Spinal cord (tissue), 10 donors: Measurements from ENCODE around the gene PAK1IP1. TPM values are rescaled to one million over a fixed set of nuclear protein-coding genes. Genes with fewer than 3 reads are reported as not detected.
"Not testable (repeated sequence)": the region's sequence is repeated elsewhere in the genome, so short reads cannot be mapped to it uniquely, and the experiment has no call there.

Source experiments
- DNase-seq, 6 donors: peaks; one replicate each; pipeline versions ENCODE4 v3.0.0 to v3.0.0-alpha.2; 2013 to 2015; ENCODE audit warnings: low spot score in 6 of 6, low read depth in 4 of 6
- H3K27ac ChIP-seq: one replicate; pipeline ENCODE4 v1.5.1; 2013; ENCODE audit warnings: low read depth, low read length, control low read depth
- H3K27me3 ChIP-seq: one replicate; pipeline ENCODE4 v1.6.1; 2013; ENCODE audit warnings: low read length; ENCODE audit not compliant: control insufficient read depth, insufficient read depth
- H3K36me3 ChIP-seq: one replicate; pipeline ENCODE4 v1.6.1; 2013; ENCODE audit warnings: low read length; ENCODE audit not compliant: control insufficient read depth, insufficient read depth
- H3K4me1 ChIP-seq: one replicate; pipeline ENCODE4 v1.6.1; 2013; ENCODE audit warnings: low read length; ENCODE audit not compliant: control insufficient read depth, insufficient read depth
- H3K4me3 ChIP-seq: one replicate; pipeline ENCODE4 v1.5.1; 2013; ENCODE audit warnings: low read depth, low read length, control low read depth
- H3K9me3 ChIP-seq: one replicate; pipeline ENCODE4 v1.6.1; 2013; ENCODE audit warnings: low read length; ENCODE audit not compliant: control insufficient read depth, insufficient read depth
- WGBS: methylation state at CpG from one replicate; pipeline ENCODE4 v1.1.5; 2013; ENCODE audit warnings: missing lambda C conversion rate; ENCODE audit not compliant: insufficient coverage; 5-methylcytosine and 5-hydroxymethylcytosine counted together
- polyA plus RNA-seq, 2 donors: library from polyadenylated mRNA; unstranded; fragments of 120-200 nt; gene quantifications; one replicate each; pipeline ENCODE4 v1.2.1, GENCODE V29; 2013; ENCODE audit not compliant: insufficient read length in 2 of 2
- total RNA-seq, 2 donors: library from RNA; depleted of rRNA in 1 of 2; stranded (reverse); fragments of 120-200 nt in 1 of 2; fragments of >200 nt in 1 of 2; gene quantifications; one replicate each; pipeline versions ENCODE4 v1.2.3 to v1.2.4, GENCODE V29; 2013 to 2014
- donor health status: healthy.

The PAK1IP1 gene
- total and polyA plus RNA-seq, 4 donors: 19.9 to 23.4 (median 20.8) TPM

- Histone ChIP-seq H3K4me3 (peak overlapping the region; percentile 49), H3K4me1 (peaks cover 26% of the 10 kb centered on the region)
- not testable (repeated sequence) for H3K36me3 ChIP-seq, H3K27ac ChIP-seq, H3K9me3 ChIP-seq, H3K27me3 ChIP-seq, DNase-seq
- WGBS: 97% methylated on average over 10 of the region's 17 CpGs
Measured at GRCh38 chr6:10720960-10721849, 26.4 kb downstream of the PAK1IP1 start.

DNA sequence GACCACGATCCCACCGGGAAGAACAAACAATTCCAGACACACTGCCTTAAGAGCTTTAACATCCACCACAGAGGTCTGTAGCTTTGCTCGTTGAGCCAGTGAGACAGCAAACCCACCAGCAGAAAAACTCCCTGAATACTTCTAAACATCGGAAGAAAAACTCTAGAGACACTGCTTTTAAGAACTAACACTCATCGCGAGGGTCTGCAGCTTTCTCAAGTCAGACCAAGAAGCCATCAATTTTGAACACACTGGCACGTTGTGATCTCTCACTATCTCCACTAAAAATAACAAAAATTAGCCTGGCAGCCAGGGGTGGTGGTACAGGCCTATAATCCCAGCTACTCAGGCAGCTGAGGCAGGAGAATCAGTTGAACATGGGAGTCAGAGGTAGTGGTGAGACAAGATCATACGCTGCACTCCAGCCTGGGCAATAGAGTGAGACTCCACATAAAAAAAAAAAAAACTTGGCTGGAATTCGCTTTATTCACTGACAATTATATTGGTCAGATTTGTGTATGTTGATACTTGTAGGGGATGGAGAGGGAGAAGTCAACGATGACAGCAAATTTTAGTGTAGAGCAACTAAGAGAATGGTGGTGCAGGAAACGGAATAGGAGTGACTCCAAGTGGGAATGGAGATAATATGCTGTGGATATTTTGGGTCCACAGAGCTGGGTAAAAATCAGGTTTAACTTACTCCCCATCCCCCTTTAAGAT lies 27.2 kb downstream of the PAK1IP1 start:
- 85% methylated on average over 7 of the region's 11 CpGs for WGBS
- H3K4me3 ChIP-seq: peak overlapping the region; percentile 73
- DNase-seq: no peak
- H3K4me1 ChIP-seq: peaks cover 26% of the 10 kb centered on the region
- H3K9me3 ChIP-seq: no peaks in the 10 kb centered on the region
- H3K36me3 ChIP-seq: peaks cover 10% of the 10 kb centered on the region
- peak overlapping the region; percentile 93 for H3K27ac ChIP-seq
- H3K27me3 ChIP-seq: no peaks in the 10 kb centered on the region

DNA sequence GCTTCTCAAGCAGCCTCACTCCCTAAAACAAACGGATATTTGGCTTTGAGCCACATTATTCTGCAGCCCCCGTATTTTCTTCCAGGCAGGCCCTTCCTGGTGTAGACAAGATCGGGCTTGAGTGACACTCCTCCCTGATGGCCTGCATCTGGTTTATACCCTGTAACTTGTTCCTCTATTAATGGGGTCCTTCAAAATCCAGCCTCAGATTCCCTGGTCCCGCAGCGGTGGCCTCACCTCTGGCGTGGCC lies 27.7 kb downstream of the PAK1IP1 start:
- Histone ChIP-seq H3K9me3 (no peaks in the 10 kb centered on the region), H3K36me3 (peaks cover 10% of the 10 kb centered on the region), H3K27ac (peak overlapping the region; percentile 93), H3K4me3 (peak overlapping the region; percentile 73), H3K27me3 (no peaks in the 10 kb centered on the region), H3K4me1 (peaks cover 26% of the 10 kb centered on the region)
- DNase-seq: no peak
- WGBS: 3% methylated on average over 6 of the region's 6 CpGs

DNA sequence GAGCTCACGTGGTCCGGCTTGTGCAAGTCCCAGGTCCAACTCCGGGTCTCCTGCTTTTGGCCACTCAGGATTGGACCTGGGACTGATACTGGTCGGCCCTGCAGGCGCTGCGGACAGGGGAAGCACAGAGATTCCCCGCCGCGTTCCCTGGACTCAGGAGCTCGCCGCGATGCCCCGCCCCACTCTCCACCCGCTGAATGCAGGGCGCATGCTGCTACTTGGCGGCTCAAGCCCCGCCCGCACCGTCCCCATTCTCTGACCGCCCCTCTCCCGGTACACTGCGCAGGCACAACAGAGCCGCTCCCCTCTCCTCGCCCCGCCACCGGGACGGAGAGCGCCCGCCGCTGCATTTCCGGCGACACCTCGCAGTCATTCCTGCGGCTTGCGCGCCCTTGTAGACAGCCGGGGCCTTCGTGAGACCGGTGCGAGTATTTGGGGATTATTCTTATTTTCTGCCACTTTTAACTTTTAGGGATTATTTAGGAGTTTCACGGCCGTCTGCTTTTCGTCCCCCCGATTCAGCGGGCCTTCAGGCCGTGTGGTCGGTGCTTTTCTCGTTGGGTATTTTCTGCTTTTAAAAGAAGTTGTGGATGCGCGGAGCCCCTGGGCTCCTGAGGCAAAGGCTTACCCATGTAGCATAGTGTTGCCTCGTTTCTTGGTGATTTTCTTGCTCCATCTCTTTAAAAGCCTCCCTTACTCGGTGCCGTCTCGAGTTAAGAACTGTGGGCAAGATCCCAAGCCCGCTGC lies 28.2 kb downstream of the PAK1IP1 start, which contains the start of gene TMEM14C:
TSS of gene TMEM14C (plus strand) at position 251 of the 747 bp plus-strand sequence. CDS start 1,544 bp downstream, outside the sequence.
- 0% methylated on average over 39 of the region's 55 CpGs for WGBS
- H3K27me3 ChIP-seq: no peaks in the 10 kb centered on the region

DNA sequence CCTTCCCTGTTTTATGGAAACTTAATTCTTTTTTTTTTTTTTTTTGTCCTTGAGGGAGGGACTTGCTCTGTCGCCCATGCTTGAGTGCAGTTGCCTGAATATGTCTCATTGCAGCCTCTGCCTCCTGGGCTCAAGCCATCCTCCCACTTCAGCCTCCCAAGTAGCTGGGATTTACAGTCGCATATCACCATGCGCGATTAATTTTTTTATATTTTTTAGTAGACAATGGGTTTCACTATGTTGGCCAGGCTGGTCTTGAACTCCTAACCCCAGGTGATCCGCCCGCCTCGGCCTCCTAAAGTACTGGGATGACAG lies 28.8 kb downstream of the PAK1IP1 start:
- peaks cover 10% of the 10 kb centered on the region for H3K36me3 ChIP-seq
- H3K27ac ChIP-seq: peak overlapping the region; percentile 93
- DNase-seq: no peak
- no CpG with 5 or more reads among the region's 7 CpGs for WGBS
- H3K4me3 ChIP-seq: peak overlapping the region; percentile 73
- no peaks in the 10 kb centered on the region for H3K9me3 ChIP-seq
- no peaks in the 10 kb centered on the region for H3K27me3 ChIP-seq
- peaks cover 26% of the 10 kb centered on the region for H3K4me1 ChIP-seq

More for the DNA sequence above, 28.2 kb downstream of the PAK1IP1 start, which contains the start of gene TMEM14C:
- H3K36me3 ChIP-seq: peaks cover 10% of the 10 kb centered on the region
- peak within 1 kb of the TSS; percentile 93 for H3K27ac ChIP-seq
- H3K4me1 ChIP-seq: peaks cover 26% of the 10 kb centered on the region
- peak; percentile 88 to 99 (median 90) for DNase-seq
- peak within 1 kb of the TSS; percentile 73 for H3K4me3 ChIP-seq
- no peaks in the 10 kb centered on the region for H3K9me3 ChIP-seq

DNA sequence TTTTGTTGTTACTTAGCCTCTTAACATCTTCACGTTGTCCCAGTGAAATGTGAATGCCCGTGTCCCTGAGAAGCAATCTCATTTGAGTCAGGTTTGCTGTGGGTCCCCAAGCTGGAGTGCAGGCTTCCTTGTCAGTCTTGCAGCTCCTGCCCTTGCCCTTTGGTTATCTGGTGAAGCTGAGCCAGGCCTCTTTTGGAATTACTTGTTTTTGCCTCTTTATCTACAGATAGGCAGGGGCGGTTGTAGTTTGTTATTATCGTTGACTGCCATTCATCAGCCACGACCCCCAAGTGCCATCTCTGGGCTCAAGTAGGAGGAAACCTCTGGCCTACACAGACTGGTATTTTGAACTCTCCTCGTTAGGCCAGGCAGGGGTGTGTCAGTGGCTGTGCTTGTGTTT lies 30.3 kb downstream of the PAK1IP1 start:
- no peaks in the 10 kb centered on the region for H3K9me3 ChIP-seq
- no peaks in the 10 kb centered on the region for H3K27me3 ChIP-seq
- peaks cover 22% of the 10 kb centered on the region for H3K4me1 ChIP-seq
- no peak overlapping the region for H3K27ac ChIP-seq
- H3K4me3 ChIP-seq: no peak overlapping the region
- peaks cover 20% of the 10 kb centered on the region for H3K36me3 ChIP-seq
- DNase-seq: no peak
- 84% methylated on average over 5 of the region's 6 CpGs for WGBS

DNA sequence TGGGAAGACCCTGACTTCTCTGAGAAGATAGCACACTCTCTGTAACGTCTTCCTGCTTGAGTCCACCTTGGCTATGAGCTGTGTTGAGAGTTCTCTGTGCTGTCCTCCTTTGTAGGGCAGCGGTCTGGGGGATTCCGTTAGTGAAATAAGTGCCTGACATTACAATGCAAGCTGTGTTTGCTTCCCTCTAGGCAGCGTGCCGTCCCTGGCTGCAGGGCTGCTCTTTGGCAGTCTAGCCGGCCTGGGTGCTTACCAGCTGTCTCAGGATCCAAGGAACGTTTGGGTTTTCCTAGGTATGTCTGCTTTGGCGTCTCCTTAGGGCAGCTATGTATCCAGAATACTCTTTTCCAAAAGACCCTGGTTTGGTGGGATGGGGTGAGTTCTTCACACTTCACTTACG lies 30.9 kb downstream of the PAK1IP1 start:
- no peak overlapping the region for H3K4me3 ChIP-seq
- peak in 1 of 6 donors; percentile 42 for DNase-seq

DNA sequence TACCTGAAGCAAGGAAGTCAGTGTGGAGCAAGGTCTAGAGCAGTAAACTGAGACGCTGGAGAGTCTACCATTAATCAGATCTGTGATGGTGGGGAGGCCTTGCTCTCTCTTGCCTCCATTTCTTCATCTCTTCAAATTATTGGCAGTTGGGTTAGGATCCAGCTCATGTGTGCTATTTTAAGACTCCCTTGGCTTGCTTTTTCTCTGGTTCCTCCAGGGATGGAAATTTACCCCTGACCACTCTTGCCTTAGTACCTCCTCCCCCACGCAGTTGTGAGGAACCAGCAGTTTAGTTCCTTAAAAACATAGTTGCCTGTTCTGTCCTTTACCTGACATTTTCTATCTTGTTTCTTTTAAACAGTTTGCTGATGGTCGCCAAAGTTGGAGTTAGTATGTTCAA lies 35.5 kb downstream of the PAK1IP1 start:
- Histone ChIP-seq H3K9me3 (no peaks in the 10 kb centered on the region), H3K36me3 (peaks cover 26% of the 10 kb centered on the region), H3K4me3 (no peak overlapping the region), H3K27me3 (no peaks in the 10 kb centered on the region), H3K27ac (no peak overlapping the region), H3K4me1 (peaks cover 1% of the 10 kb centered on the region)
- DNase-seq: no peak
- 100% methylated on average over 1 of the region's 3 CpGs for WGBS

More for the DNA sequence above, 30.9 kb downstream of the PAK1IP1 start:
- H3K9me3 ChIP-seq: no peaks in the 10 kb centered on the region
- H3K4me1 ChIP-seq: peaks cover 18% of the 10 kb centered on the region
- no peak overlapping the region for H3K27ac ChIP-seq
- 63% methylated on average over 7 of the region's 9 CpGs for WGBS
- H3K36me3 ChIP-seq: peaks cover 20% of the 10 kb centered on the region
- no peaks in the 10 kb centered on the region for H3K27me3 ChIP-seq

GRCh38 chr6:10733151-10733715 lies 38.5 kb downstream of the PAK1IP1 start:
- 60% methylated on average over 17 of the region's 17 CpGs for WGBS
- H3K36me3 ChIP-seq: peaks cover 17% of the 10 kb centered on the region
- no peaks in the 10 kb centered on the region for H3K27me3 ChIP-seq
- DNase-seq: peak in 1 of 6 donors; percentile 54
- H3K27ac ChIP-seq: no peak overlapping the region
- no peaks in the 10 kb centered on the region for H3K9me3 ChIP-seq
- H3K4me1 ChIP-seq: no peaks in the 10 kb centered on the region
- no peak overlapping the region for H3K4me3 ChIP-seq
